Measurements from ENCODE around the gene PARD3B. TPM values are rescaled to one million over a fixed set of nuclear protein-coding genes. Genes with fewer than 3 reads are reported as not detected.
"Not testable (repeated sequence)": the region's sequence is repeated elsewhere in the genome, so short reads cannot be mapped to it uniquely, and the experiment has no call there.

The PARD3B gene
- total RNA-seq, 1 experiment from 2014 or later, result 3.6 TPM

GRCh38 chr2:204557604-204558003, 12.3 kb downstream of the PARD3B start:
- in situ Hi-C loops (cut with HindIII; ENCODE audit: low pct_unique_long_range_greater_than_20kb, low sequenced_read_pairs) (no loop called here), intact Hi-C loops (cut with micrococcal nuclease; ENCODE audit: unreplicated experiment) (no loop called here)
- no TSS peak for BruUV-seq (replicated peaks)
- H3K27ac ChIP-seq (ENCODE audit: low read length), result no peak overlapping the region
- no peak for ATAC-seq
- no peaks in the 10 kb centered on the region for H3K27me3 ChIP-seq (ENCODE audit: control insufficient read depth, insufficient read depth, low read length)
- no peak for DNase-seq (ENCODE audit: low read depth, low spot score)
- no peaks in the 10 kb centered on the region for H3K36me3 ChIP-seq (ENCODE audit: control insufficient read depth, insufficient read depth, low read length)
- no peaks in the 10 kb centered on the region for H3K4me1 ChIP-seq (ENCODE audit: control insufficient read depth, insufficient read depth, low read length)
- H3K4me3 ChIP-seq (ENCODE audit: low read depth in 2 of 2, low read length in 2 of 2), result no peak overlapping the region
- no peak for TF ChIP-seq REST (IDR thresholded peaks at IDR 0.05; ENCODE audit: insufficient read depth in 1 of 2, low read depth in 2 of 2, low read length in 1 of 2)
- no peak for TF ChIP-seq TCF7L2 (IDR thresholded peaks at IDR 0.05; ENCODE audit: low read depth, low read length)
- TF ChIP-seq, protein P1, sequence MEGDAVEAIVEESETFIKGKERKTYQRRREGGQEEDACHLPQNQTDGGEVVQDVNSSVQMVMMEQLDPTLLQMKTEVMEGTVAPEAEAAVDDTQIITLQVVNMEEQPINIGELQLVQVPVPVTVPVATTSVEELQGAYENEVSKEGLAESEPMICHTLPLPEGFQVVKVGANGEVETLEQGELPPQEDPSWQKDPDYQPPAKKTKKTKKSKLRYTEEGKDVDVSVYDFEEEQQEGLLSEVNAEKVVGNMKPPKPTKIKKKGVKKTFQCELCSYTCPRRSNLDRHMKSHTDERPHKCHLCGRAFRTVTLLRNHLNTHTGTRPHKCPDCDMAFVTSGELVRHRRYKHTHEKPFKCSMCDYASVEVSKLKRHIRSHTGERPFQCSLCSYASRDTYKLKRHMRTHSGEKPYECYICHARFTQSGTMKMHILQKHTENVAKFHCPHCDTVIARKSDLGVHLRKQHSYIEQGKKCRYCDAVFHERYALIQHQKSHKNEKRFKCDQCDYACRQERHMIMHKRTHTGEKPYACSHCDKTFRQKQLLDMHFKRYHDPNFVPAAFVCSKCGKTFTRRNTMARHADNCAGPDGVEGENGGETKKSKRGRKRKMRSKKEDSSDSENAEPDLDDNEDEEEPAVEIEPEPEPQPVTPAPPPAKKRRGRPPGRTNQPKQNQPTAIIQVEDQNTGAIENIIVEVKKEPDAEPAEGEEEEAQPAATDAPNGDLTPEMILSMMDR (IDR thresholded peaks at IDR 0.05), result no peak
- no peak for TF ChIP-seq POLR2AphosphoS5 (IDR thresholded peaks at IDR 0.05; ENCODE audit: low read depth, low read length)
- TF ChIP-seq SIN3A (IDR thresholded peaks at IDR 0.05; ENCODE audit: borderline replicate concordance, insufficient read depth, low read depth, low read length), result no peak
- CTCF ChIA-PET, result no interaction called here
- POLR2A ChIA-PET, result no interaction called here
- no peaks in the 10 kb centered on the region for H3K9me3 ChIP-seq (ENCODE audit: control insufficient read depth, insufficient read depth, low read depth, low read length)

DNA sequence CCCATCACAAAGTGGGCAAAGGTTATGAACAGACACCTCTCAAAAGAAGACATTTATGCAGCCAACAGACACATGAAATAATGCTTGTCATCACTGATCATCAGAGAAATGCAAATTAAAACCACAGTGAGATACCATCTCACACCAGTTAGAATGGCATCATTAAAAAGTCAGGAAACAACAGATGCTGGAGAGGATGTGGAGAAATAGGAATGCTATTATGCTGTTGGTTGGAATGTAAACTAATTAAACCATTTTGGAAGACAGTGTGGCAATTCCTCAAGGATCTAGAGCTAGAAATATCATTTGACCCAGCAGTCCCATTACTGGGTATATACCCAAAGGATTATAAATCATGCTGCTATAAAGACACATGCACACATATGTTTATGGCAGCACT, 14.1 kb downstream of the PARD3B start:
- H3K27me3 ChIP-seq (ENCODE audit: control insufficient read depth, insufficient read depth, low read length); in situ Hi-C loops (cut with HindIII; ENCODE audit: low pct_unique_long_range_greater_than_20kb, low sequenced_read_pairs); BruUV-seq (replicated peaks); H3K4me3 ChIP-seq (ENCODE audit: low read depth in 2 of 2, low read length in 2 of 2); intact Hi-C loops (cut with micrococcal nuclease; ENCODE audit: unreplicated experiment); ATAC-seq; H3K9me3 ChIP-seq (ENCODE audit: control insufficient read depth, insufficient read depth, low read depth, low read length); H3K27ac ChIP-seq (ENCODE audit: low read length); DNase-seq (ENCODE audit: low read depth, low spot score); POLR2A ChIA-PET; H3K36me3 ChIP-seq (ENCODE audit: control insufficient read depth, insufficient read depth, low read length); CTCF ChIA-PET; H3K4me1 ChIP-seq (ENCODE audit: control insufficient read depth, insufficient read depth, low read length): not testable (repeated sequence)

- Histone ChIP-seq H3K9me3 (ENCODE audit: control insufficient read depth, insufficient read depth, low read depth, low read length) (no peaks in the 10 kb centered on the region), H3K36me3 (ENCODE audit: control insufficient read depth, insufficient read depth, low read length) (no peaks in the 10 kb centered on the region), H3K4me1 (ENCODE audit: control insufficient read depth, insufficient read depth, low read length) (no peaks in the 10 kb centered on the region), H3K27ac (ENCODE audit: low read length) (no peak overlapping the region), H3K4me3 (ENCODE audit: low read depth in 2 of 2, low read length in 2 of 2) (no peak overlapping the region), H3K27me3 (ENCODE audit: control insufficient read depth, insufficient read depth, low read length) (no peaks in the 10 kb centered on the region)
- CTCF ChIA-PET, result no interaction called here
- POLR2A ChIA-PET, result no interaction called here
- intact Hi-C loops (cut with micrococcal nuclease; ENCODE audit: unreplicated experiment), result no loop called here
- DNase-seq (ENCODE audit: low read depth, low spot score) (no peak), ATAC-seq (no peak)
- TF ChIP-seq TCF7L2 (IDR thresholded peaks at IDR 0.05; ENCODE audit: low read depth, low read length) (no peak), SIN3A (IDR thresholded peaks at IDR 0.05; ENCODE audit: borderline replicate concordance, insufficient read depth, low read depth, low read length) (no peak), REST (IDR thresholded peaks at IDR 0.05; ENCODE audit: insufficient read depth in 1 of 2, low read depth in 2 of 2, low read length in 1 of 2) (no peak), POLR2AphosphoS5 (IDR thresholded peaks at IDR 0.05; ENCODE audit: low read depth, low read length) (no peak)
- TF ChIP-seq, protein P1 (IDR thresholded peaks at IDR 0.05), result no peak
- in situ Hi-C loops (cut with HindIII; ENCODE audit: low pct_unique_long_range_greater_than_20kb, low sequenced_read_pairs), result no loop called here
- BruUV-seq (replicated peaks), result no TSS peak
Measured at GRCh38 chr2:204560902-204561301, 15.6 kb downstream of the PARD3B start.

Measured in Panc1 (cell line).